Femur (tissue), 1 donor: ENCODE data around the gene NPC2.
"Not testable (repeated sequence)": the region's sequence is repeated elsewhere in the genome, so short reads cannot be mapped to it uniquely, and the experiment has no call there.

Source experiments
- DNase-seq: peaks from one replicate; pipeline ENCODE4 v3.0.0-alpha.2; 2017

Gene NPC2

GRCh38 chr14:74464785-74465184 is 28.3 kb downstream of the NPC2 start:
- DNase-seq, result no peak

- DNase-seq, result no peak
Measured at GRCh38 chr14:74463697-74464096, 29.4 kb downstream of the NPC2 start.

GRCh38 chr14:74462993-74463392 is 30.1 kb downstream of the NPC2 start:
- DNase-seq, result no peak

GRCh38 chr14:74459976-74460375 is 33.1 kb downstream of the NPC2 start:
- DNase-seq, result no peak

- no peak for DNase-seq
Measured at GRCh38 chr14:74459289-74459946, 33.7 kb downstream of the NPC2 start.

GRCh38 chr14:74457565-74457895 is 35.6 kb downstream of the NPC2 start:
- DNase-seq, result no peak

- no peak for DNase-seq
Measured at GRCh38 chr14:74456684-74457564, 36.2 kb downstream of the NPC2 start.

GRCh38 chr14:74454397-74454796 is 38.7 kb downstream of the NPC2 start:
- DNase-seq, result not testable (repeated sequence)

GRCh38 chr14:74444866-74445265 is 48.2 kb downstream of the NPC2 start:
- no peak for DNase-seq

GRCh38 chr14:74442757-74443156 is 50.3 kb downstream of the NPC2 start:
- no peak for DNase-seq

GRCh38 chr14:74441113-74441512 is 52.0 kb downstream of the NPC2 start:
- DNase-seq, result no peak

- no peak for DNase-seq
Measured at GRCh38 chr14:74438351-74438915, 54.7 kb downstream of the NPC2 start.

- no peak for DNase-seq
Measured at GRCh38 chr14:74437496-74438053, 55.5 kb downstream of the NPC2 start.

GRCh38 chr14:74434294-74434693 is 58.8 kb downstream of the NPC2 start:
- no peak for DNase-seq

- DNase-seq, result no peak
Measured at GRCh38 chr14:74429991-74430390, 63.1 kb downstream of the NPC2 start.
